ENCODE results near the gene HSPG2.
"Not testable (repeated sequence)": the region's sequence is repeated elsewhere in the genome, so short reads cannot be mapped to it uniquely, and the experiment has no call there.

The HSPG2 gene

GRCh38 chr1:21955058-21955457, 17.9 kb upstream of the HSPG2 start:
- no peak overlapping the region for H3K27ac ChIP-seq
- TF ChIP-seq, protein P1, sequence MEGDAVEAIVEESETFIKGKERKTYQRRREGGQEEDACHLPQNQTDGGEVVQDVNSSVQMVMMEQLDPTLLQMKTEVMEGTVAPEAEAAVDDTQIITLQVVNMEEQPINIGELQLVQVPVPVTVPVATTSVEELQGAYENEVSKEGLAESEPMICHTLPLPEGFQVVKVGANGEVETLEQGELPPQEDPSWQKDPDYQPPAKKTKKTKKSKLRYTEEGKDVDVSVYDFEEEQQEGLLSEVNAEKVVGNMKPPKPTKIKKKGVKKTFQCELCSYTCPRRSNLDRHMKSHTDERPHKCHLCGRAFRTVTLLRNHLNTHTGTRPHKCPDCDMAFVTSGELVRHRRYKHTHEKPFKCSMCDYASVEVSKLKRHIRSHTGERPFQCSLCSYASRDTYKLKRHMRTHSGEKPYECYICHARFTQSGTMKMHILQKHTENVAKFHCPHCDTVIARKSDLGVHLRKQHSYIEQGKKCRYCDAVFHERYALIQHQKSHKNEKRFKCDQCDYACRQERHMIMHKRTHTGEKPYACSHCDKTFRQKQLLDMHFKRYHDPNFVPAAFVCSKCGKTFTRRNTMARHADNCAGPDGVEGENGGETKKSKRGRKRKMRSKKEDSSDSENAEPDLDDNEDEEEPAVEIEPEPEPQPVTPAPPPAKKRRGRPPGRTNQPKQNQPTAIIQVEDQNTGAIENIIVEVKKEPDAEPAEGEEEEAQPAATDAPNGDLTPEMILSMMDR (IDR thresholded peaks at IDR 0.05) = no peak
- TF ChIP-seq ZFX (IDR thresholded peaks at IDR 0.05; ENCODE audit: borderline replicate concordance) = no peak

GRCh38 chr1:21952786-21953520, 15.8 kb upstream of the HSPG2 start:
- TF ChIP-seq, protein P1 (IDR thresholded peaks at IDR 0.05) = no peak
- TF ChIP-seq ZFX (IDR thresholded peaks at IDR 0.05; ENCODE audit: borderline replicate concordance) = no peak
- H3K27ac ChIP-seq = no peak overlapping the region

- H3K27ac ChIP-seq = no peak overlapping the region
- TF ChIP-seq, protein P1 (IDR thresholded peaks at IDR 0.05) = no peak
- no peak for TF ChIP-seq ZFX (IDR thresholded peaks at IDR 0.05; ENCODE audit: borderline replicate concordance)
These were observed 14.2 kb upstream of the HSPG2 start for GRCh38 chr1:21951226-21951870.

- H3K27ac ChIP-seq = no peak overlapping the region
- TF ChIP-seq, protein P1 (IDR thresholded peaks at IDR 0.05) = no peak
- TF ChIP-seq ZFX (IDR thresholded peaks at IDR 0.05; ENCODE audit: borderline replicate concordance) = no peak
These were observed 13.6 kb upstream of the HSPG2 start for GRCh38 chr1:21950734-21951133.

GRCh38 chr1:21946836-21947587, 9.9 kb upstream of the HSPG2 start:
- H3K27ac ChIP-seq = no peak overlapping the region
- TF ChIP-seq, protein P1 (IDR thresholded peaks at IDR 0.05) = no peak
- TF ChIP-seq ZFX (IDR thresholded peaks at IDR 0.05; ENCODE audit: borderline replicate concordance) = no peak

DNA sequence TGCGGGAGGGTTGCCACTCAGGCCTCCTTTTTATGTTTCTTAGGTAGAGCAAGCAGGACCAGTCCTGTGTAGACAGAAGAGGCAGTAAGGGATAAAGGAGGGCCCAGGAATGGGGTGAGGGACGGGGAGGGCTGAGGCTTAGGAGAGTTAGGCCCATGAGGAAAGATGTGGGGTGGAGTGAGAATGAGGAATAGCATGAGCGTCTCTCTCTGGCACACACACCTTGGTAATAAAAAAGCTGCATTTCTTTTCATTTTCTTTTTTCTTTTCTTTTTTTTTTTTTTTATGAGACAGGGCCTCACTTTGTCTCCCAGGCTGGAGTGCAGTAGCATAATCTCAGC, 7.6 kb upstream of the HSPG2 start:
- H3K27ac ChIP-seq = no peak overlapping the region
- TF ChIP-seq, protein P1 (IDR thresholded peaks at IDR 0.05) = no peak
- TF ChIP-seq ZFX (IDR thresholded peaks at IDR 0.05; ENCODE audit: borderline replicate concordance) = no peak

DNA sequence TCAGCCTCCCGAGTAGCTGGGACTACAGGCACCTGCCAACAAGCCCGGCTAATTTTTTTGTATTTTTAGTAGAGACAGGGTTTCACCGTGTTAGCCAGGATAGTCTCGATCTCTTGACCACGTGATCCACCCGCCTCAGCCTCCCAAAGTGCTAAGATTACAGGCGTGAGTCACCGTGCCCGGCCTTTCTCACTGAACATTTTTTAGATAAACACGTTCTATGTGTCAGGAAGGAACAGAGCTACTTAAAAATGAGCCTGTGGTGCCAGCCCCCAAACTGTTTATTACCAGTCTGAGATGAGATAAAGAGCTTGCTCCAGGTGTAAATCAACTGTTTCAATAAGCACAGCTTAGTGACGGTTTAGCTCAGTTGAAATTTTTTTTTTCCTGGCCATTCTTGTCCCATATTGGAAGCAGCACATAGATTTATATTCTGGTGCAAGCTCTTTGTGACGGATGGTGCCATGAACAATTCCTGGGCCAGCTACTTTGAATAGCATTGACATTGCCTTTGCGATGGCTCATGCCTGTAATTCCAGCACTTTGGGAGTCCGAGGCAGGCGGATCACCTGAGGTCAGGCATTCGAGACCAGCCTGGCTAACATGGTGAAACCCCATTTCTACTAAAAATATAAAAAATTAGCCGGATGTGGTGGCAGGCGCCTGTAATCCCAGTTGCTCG, 6.0 kb upstream of the HSPG2 start:
- not testable (repeated sequence) for H3K27ac ChIP-seq

All from 22Rv1 (cell line).